HG03342 (cell line): ENCODE data around the gene ZBTB18.

Experiments used
- ATAC-seq: cut with Tn5 transposase; IDR thresholded peaks from one replicate; pipeline ENCODE4 v1.9.1; 2021; ENCODE audit warnings: mild to moderate bottlenecking, moderate library complexity; ENCODE audit not compliant: unreplicated experiment

ZBTB18 gene

GRCh38 chr1:244060686-244061085 lies 9.6 kb downstream of the ZBTB18 start:
- no peak for ATAC-seq

GRCh38 chr1:244062156-244062725 lies 11.2 kb downstream of the ZBTB18 start:
- no peak for ATAC-seq

GRCh38 chr1:244063498-244063897 lies 12.4 kb downstream of the ZBTB18 start:
- ATAC-seq, result no peak

- ATAC-seq, result no peak
These were observed 13.5 kb downstream of the ZBTB18 start for GRCh38 chr1:244064621-244065020.

GRCh38 chr1:244065063-244065793 lies 14.1 kb downstream of the ZBTB18 start:
- ATAC-seq, result no peak

GRCh38 chr1:244065960-244066388 lies 14.9 kb downstream of the ZBTB18 start:
- no peak for ATAC-seq

GRCh38 chr1:244066954-244067716 lies 16.1 kb downstream of the ZBTB18 start:
- ATAC-seq, result no peak

- no peak for ATAC-seq
These were observed 16.8 kb downstream of the ZBTB18 start for GRCh38 chr1:244067893-244068292.

- ATAC-seq, result no peak
These were observed 17.5 kb downstream of the ZBTB18 start for GRCh38 chr1:244068567-244068966.

- no peak for ATAC-seq
These were observed 18.3 kb downstream of the ZBTB18 start for GRCh38 chr1:244069326-244069898.

- peak; percentile 64 for ATAC-seq
These were observed 23.6 kb downstream of the ZBTB18 start for GRCh38 chr1:244074559-244075171.

GRCh38 chr1:244075247-244075722 lies 24.2 kb downstream of the ZBTB18 start:
- ATAC-seq, result peak; percentile 35

GRCh38 chr1:244076740-244077139 lies 25.7 kb downstream of the ZBTB18 start:
- no peak for ATAC-seq

GRCh38 chr1:244077473-244078220 lies 26.6 kb downstream of the ZBTB18 start:
- no peak for ATAC-seq

- ATAC-seq, result no peak
These were observed 29.4 kb downstream of the ZBTB18 start for GRCh38 chr1:244080343-244080929.

GRCh38 chr1:244082969-244083368 lies 31.9 kb downstream of the ZBTB18 start:
- ATAC-seq, result no peak

- no peak for ATAC-seq
These were observed 32.4 kb downstream of the ZBTB18 start for GRCh38 chr1:244083383-244083943.

- ATAC-seq, result no peak
These were observed 33.7 kb downstream of the ZBTB18 start for GRCh38 chr1:244084763-244085162.

GRCh38 chr1:244085891-244086290 lies 34.8 kb downstream of the ZBTB18 start:
- no peak for ATAC-seq
